ENCODE results near the gene ALK.

The ALK gene

GRCh38 chr2:29349316-29350030, 571.9 kb downstream of the ALK start:
- TF ChIP-seq CTCF (IDR thresholded peaks at IDR 0.05; ENCODE audit: low read depth, low read length) = no peak
- H3K9me3 ChIP-seq (ENCODE audit: severe bottlenecking) = no peaks in the 10 kb centered on the region
- no peaks in the 10 kb centered on the region for H3K36me3 ChIP-seq
- no peak for DNase-seq
- no peaks in the 10 kb centered on the region for H3K27me3 ChIP-seq (ENCODE audit: insufficient read depth, low read depth, severe bottlenecking)
- H3K27ac ChIP-seq = no peak overlapping the region
- no peak overlapping the region for H3K4me3 ChIP-seq (ENCODE audit: low read depth, low read length)

DNA sequence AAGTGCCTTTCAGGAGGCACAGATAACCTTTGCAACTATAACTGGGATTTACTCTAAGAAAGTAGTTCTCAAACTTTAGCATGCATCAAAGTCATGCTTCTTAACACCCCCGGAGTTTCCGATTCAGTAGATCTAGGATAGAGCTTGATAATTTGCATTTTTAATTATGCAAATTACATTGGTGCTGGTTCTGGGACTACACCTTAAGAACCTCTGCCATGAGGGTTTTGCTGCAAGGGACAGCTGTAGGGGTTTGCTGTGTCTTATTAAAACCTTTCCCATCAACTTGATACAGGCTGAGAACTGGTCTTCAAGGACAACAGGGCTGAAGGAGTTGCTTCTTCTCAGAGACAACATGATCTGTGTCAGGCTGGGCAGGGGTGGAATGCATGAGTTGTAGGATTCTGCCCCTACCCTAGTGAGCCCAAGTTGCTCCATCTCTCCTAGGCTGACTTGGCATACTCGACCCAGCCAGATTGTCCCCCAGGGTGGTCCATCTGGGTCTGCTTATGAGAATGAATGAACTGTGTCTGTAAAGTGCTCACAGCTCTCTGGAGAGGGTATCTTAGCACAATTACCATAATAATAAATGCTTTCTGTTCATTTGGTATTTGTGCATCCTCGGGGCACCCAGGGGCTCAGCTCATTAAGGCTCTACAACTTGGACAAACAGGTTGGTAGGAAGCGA, 573.5 kb downstream of the ALK start:
- no peak for DNase-seq
- Histone ChIP-seq H3K9me3 (ENCODE audit: severe bottlenecking) (no peaks in the 10 kb centered on the region), H3K27ac (no peak overlapping the region), H3K27me3 (ENCODE audit: insufficient read depth, low read depth, severe bottlenecking) (no peaks in the 10 kb centered on the region), H3K4me3 (ENCODE audit: low read depth, low read length) (no peak overlapping the region), H3K36me3 (no peaks in the 10 kb centered on the region)
- TF ChIP-seq CTCF (IDR thresholded peaks at IDR 0.05; ENCODE audit: low read depth, low read length) = no peak

DNA sequence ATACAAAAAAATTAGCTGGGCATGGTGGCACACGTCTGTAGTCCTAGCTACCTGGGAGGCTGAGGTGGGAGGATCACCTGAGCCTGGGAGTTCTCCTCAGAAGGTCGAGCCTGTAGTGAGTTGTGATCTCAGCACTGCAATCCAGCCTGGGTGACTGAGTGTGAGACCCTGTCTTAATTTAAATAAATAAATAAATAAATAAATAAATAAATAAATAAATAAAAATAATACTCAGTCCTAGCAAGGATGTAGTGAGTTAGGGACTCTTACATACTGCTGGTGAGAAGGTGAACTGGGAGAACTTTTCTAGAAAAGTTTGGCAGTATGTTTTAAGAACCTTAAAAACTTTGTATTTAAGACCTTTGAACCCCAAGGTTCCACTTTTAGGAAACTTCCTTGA, 576.1 kb downstream of the ALK start:
- Histone ChIP-seq H3K36me3 (no peaks in the 10 kb centered on the region), H3K27ac (no peak overlapping the region), H3K9me3 (ENCODE audit: severe bottlenecking) (no peaks in the 10 kb centered on the region), H3K4me3 (ENCODE audit: low read depth, low read length) (no peak overlapping the region), H3K27me3 (ENCODE audit: insufficient read depth, low read depth, severe bottlenecking) (no peaks in the 10 kb centered on the region)
- TF ChIP-seq CTCF (IDR thresholded peaks at IDR 0.05; ENCODE audit: low read depth, low read length) = no peak
- DNase-seq = no peak

DNA sequence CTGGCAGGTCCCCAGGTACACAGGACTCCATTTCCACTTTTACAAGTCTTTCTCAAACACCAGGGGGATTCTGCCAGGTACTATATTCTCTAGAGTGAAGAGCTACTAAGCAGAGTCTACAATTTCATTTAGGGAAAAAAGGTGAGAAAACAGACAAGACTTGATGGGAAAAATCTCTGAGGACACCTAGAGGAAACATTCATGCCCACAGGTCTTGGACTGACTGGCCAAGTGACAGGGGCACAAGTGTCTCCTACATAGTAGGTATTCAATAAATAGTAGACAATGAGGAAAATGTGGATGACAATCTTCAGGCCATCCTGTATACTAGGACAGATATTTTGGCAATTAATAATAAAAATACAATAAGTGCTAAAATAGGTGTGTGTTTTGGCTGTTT, 577.6 kb downstream of the ALK start:
- 0 out of 2 replicates have a peak, but pooled peaks have one; percentile 19 for TF ChIP-seq CTCF (IDR thresholded peaks at IDR 0.05; ENCODE audit: low read depth, low read length)
- Histone ChIP-seq H3K36me3 (no peaks in the 10 kb centered on the region), H3K27me3 (ENCODE audit: insufficient read depth, low read depth, severe bottlenecking) (no peaks in the 10 kb centered on the region), H3K4me3 (ENCODE audit: low read depth, low read length) (no peak overlapping the region), H3K9me3 (ENCODE audit: severe bottlenecking) (no peaks in the 10 kb centered on the region), H3K27ac (no peak overlapping the region)
- DNase-seq = no peak

DNA sequence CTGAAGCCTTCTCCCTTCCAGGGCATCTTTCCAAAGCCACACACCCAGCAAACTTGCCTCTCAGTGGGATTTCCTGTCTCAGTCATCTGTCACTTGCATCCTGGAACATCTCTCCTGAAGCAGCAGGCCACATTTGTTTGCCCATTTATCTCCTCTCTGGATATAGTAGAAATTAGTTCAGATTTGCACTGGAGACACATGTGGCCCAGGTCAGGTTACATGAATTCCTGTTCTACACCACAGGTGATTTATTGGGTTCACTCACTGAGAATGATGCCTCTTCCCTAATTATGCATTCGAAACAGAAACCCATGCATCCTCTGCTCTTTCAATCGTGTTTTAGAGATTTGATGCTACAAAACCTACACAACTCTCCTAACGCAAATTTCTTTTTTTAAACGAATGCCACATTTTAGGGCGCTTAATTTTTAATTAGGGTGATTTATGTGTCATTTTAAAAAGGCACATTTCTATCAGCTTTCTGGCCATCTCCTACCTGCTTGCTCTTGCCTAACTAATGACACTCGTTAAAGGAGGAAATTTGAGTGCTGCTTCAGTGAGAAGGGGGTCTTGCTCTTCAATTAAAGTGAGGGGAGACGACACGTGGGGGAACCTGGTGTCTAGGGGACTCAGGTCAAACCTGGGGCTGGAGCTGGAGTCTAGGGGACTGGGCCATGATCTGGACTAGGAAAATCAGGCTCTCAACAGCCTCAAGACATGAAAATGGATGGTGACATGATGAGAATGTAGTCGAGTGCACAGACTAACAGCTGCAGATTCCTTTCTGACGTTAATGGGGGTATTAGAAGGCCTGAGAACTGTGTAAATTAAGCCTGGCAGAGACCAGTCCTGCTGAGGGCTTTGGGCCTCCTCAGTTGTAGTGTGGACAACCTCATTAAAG, 584.8 kb downstream of the ALK start:
- H3K27ac ChIP-seq = no peak overlapping the region
- no peaks in the 10 kb centered on the region for H3K9me3 ChIP-seq (ENCODE audit: severe bottlenecking)
- H3K36me3 ChIP-seq = no peaks in the 10 kb centered on the region
- no peak overlapping the region for H3K4me3 ChIP-seq (ENCODE audit: low read depth, low read length)
- no peak for DNase-seq
- H3K27me3 ChIP-seq (ENCODE audit: insufficient read depth, low read depth, severe bottlenecking) = no peaks in the 10 kb centered on the region
- TF ChIP-seq CTCF (IDR thresholded peaks at IDR 0.05; ENCODE audit: low read depth, low read length) = no peak

Measured in WERI-Rb-1 (cell line).